GM18505 (cell line): ENCODE results near the gene UEVLD.

ENCODE experiments used
- ATAC-seq: cut with Tn5 transposase; IDR thresholded peaks from one replicate; pipeline ENCODE4 v1.9.1; 2021; ENCODE audit not compliant: unreplicated experiment
- POLR2A ChIP-seq: IDR thresholded peaks from 4 replicates; pipeline ENCODE4 v1.6.1; 2011; ENCODE audit warnings: borderline replicate concordance; ENCODE audit not compliant: insufficient read depth, insufficient read length; ENCODE audit errors: extremely low read depth

Gene UEVLD

DNA sequence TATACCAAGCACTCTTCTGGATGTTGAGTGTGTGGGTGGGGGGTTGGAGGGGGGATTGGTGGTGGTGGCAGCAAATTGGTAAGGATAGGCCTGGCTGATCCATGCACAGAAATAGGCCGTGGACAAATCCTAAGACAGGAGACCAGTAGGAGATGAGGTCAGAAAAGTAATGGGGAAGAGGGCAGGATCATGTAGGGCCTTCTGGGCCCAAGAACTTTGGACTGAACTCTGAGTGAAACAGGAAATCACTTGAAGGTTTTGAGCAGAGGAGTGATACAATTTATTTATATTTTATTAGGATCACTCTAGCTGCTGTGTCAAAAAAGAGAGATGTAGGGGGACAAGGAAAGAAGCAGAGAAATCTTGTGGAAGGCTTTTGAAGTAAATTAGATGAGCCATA, 90.5 kb downstream of the UEVLD start:
- TF ChIP-seq POLR2A, result no peak
- ATAC-seq, result no peak

DNA sequence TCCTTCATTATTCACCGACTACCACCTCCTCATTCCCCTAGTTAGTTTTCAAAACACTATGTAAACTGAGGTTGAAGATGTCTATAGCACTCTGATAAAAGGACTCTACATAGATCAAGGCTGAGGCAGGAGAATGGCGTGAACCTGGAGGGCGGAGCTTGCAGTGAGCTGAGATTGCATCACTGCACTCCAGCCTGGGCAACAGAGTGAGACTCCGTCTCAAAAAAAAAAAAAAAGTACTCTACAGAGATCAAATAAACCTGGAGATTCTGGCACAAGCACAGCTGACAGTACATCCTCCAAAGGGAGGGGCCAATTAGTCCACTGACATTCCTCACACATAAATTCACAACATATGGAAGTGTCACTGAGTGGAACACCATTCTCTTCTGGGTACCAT, 92.8 kb downstream of the UEVLD start:
- ATAC-seq, result no peak
- TF ChIP-seq POLR2A, result no peak

DNA sequence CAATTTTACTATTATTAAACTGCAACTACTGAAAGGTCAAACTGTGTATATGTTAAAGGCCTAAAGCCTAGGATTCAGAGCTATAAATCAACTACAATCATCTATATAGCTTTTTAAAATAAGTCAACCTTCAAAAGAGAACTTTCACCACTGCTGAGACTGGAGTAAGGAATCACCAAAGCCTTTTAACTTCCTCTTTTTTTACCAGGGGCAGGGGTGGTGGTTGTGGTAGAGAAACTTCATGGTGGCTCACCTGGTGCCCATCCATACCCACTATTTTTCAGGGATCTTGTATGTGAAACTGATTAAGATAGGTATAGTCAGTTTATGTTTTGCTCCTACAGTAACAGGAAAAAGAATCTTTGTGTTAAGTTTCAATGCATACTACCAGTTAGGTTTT, 93.3 kb downstream of the UEVLD start:
- no peak for TF ChIP-seq POLR2A
- ATAC-seq, result no peak

DNA sequence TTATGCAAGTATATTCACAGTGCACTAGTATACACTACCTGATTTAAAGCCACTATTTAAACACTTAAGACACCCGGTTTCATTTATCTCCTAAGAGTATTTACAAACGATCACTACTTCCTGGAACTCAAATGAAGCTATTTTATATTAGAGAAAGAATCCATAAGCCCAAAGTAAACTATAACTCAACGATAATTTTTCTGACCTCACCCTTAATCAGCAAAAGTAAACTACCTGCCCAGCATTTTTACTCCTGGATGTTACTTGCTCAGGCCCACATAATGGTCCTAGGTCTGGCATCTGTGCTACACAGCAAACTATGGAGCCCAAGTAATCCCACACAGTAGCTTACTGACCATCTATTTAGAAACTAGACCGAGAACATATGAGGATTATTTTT, 95.2 kb downstream of the UEVLD start:
- no peak for TF ChIP-seq POLR2A
- no peak for ATAC-seq

DNA sequence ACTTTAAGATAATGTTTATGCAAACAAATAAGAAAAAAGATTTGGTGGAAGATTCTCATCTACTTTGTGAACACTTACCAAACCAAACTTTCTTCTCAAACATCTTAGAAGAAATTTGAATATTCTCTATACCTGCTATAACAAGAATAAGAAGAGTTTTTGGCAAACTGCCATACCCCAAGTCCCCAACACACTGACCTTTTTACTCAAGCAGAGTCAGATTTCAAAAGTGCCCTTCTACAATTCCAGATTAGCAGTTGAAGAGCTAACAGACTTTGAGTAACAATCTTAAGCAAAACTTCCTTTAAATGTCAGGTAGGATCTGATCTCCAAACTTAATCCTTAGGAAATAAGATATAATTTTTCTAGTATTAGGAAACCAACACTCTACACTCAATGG, 95.6 kb downstream of the UEVLD start:
- ATAC-seq, result no peak
- no peak for TF ChIP-seq POLR2A

DNA sequence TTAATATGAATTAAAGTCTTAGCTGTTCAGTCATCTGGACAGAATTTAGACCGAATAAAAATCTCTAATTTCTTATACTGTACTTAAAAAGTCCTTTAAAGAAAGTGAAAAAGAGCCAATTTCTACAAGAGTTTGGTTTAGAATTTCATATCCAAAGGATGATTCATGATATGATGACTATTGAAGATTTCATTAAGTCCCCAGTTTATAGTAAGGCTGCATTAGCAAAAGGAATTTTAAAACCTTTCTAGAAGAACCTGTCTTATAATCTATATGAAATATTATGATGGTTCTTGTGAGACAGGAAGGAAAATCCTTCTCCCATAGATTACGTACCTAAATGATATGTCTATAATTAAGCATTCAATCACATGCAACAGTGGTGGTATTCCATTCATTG, 96.6 kb downstream of the UEVLD start:
- no peak for TF ChIP-seq POLR2A
- ATAC-seq, result no peak

DNA sequence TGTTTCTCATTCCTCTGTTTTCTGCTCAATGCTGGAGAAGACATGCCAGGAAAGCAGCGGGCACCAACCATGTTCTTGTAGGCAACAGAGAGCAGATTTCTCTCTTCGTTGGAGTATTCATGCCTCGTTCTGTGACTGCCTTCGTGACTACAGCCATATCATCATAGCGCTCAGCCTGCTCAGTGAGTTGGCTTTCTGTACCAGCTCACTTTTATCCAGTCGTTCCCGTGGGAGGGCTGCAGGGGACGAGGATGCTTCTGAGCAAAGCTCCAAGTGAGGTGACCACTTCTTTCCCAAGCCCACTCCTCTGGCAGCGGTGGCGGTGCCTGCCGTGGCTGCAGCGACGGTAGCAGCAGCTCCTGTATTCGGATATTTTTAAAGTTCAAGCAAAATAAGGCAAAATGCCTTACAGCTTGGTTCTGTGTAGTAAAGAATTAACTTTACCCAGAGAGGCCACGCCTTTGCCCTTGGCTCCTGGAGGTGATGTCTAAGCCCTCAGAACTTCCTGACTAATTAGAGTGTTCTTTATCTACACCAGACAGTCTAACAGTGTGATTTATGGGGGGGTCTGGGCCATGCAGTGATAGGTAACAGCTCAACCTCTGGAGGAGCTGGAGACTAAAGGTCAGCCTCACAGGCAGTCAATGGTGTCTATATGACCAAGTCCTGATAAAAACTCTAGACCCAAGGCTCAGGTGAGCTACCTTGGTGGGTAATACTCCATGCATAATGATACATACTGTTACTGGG, 97.6 kb downstream of the UEVLD start:
- TF ChIP-seq POLR2A, result no peak
- ATAC-seq, result no peak

DNA sequence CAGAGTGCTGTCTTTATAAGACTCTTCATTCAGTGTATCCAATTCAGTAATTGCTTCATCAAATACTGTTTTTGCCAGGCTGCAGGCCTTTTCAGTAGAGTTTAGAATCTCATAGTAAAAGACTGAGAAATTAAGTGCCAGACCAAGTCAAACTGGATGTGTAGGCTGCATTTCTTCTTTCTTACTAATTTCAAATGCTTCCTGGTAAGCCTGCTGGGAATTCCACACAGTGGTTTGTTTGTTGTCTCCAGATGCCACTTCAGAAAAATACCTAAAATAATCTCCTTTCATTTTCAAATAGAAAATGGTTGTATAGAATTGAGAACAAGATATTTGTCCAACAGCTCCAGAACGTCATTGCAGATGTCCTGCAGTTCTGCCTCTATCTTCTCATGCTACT, 98.2 kb downstream of the UEVLD start:
- no peak for ATAC-seq

DNA sequence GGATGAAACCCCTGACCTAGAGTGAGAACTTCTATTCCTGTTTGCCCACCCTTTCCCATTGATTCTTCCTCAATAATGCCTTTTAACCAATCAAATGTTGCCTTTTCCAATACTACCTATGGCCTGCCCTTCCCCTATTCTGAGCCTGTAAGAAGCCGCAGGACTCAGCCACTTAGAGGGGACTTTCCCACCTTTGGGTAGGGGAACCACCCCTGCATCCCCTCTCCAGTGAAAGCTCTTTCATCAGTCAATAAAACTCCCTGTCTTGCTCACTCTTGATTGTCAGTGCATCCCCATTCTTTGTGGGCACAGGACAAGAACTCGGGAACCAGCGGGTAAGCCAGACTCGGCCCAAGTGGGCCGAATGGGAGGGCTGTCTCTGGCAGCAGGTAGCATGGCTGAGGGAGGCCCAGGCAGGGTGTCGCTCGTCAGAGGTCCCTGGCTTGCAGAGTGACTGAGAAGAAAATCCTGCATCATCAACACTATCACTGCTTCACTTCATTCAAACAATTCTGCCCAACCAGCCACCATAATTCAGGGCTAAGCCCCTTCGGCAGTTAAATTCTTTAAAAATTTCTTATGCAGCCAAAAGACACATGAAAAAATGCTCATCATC, 102.5 kb downstream of the UEVLD start:
- ATAC-seq, result no peak

More for the DNA sequence above, 98.2 kb downstream of the UEVLD start:
- TF ChIP-seq POLR2A, result no peak

More for the DNA sequence above, 102.5 kb downstream of the UEVLD start:
- TF ChIP-seq POLR2A, result no peak
